AG04450 (cell line): ENCODE results near the gene IQCK. TPM values are rescaled to one million over a fixed set of nuclear protein-coding genes. Genes with fewer than 3 reads are reported as not detected.

ENCODE experiments used
- CTCF ChIA-PET: fragments of 300-600, 350-600 bp; formaldehyde crosslinking; extraction: SDS; loops from one replicate; lab custom pipeline; 2022; ENCODE audit warnings: antibody characterized with exemption, inconsistent platforms; lab: Charles Lee
- POLR2A ChIA-PET: fragments of 350-600 bp; formaldehyde crosslinking; extraction: SDS; loops from one replicate; lab custom pipeline; 2021; ENCODE audit warnings: antibody characterized with exemption, inconsistent platforms; lab: Yijun Ruan, JAX
- DNase-seq: peaks from one replicate; pipeline ENCODE4 v3.0.0-alpha.2; 2011; ENCODE audit warnings: low read depth, low spot score
- H3K27ac ChIP-seq: one replicate; pipeline ENCODE4 v1.5.1; 2012; ENCODE audit warnings: low read depth, low read length, control low read depth
- H3K27me3 ChIP-seq: one replicate; pipeline ENCODE4 v1.6.0; 2012; ENCODE audit warnings: low read length; ENCODE audit not compliant: control insufficient read depth, insufficient read depth
- H3K4me3 ChIP-seq: 2 replicates; pipeline ENCODE4 v1.5.1; 2011; ENCODE audit warnings: mild to moderate bottlenecking, low read depth, low read length, control low read depth
- H3K9me3 ChIP-seq: 2 replicates; pipeline ENCODE4 v1.5.1; 2012; ENCODE audit warnings: low read length; ENCODE audit not compliant: control insufficient read depth, insufficient read depth
- CTCF ChIP-seq: IDR thresholded peaks from 2 replicates; pipeline ENCODE4 v1.5.1; 2011; ENCODE audit warnings: low read depth, low read length, control low read depth, inconsistent platforms
- polyA plus RNA-seq: library from polyadenylated mRNA; depleted of rRNA; stranded (reverse); fragments of >200 nt; gene quantifications from 2 replicates; pipeline ENCODE4 v1.2.3, GENCODE V29; 2011

Gene IQCK
- polyA plus RNA-seq, 1 experiment = 18.0 TPM

- H3K27ac ChIP-seq = no peak overlapping the region
- DNase-seq = no peak
- H3K27me3 ChIP-seq = no peaks in the 10 kb centered on the region
- no peaks in the 10 kb centered on the region; the same call in 1 of the 2 replicates for H3K9me3 ChIP-seq
- ChIA-PET CTCF (no interaction called here), POLR2A (no interaction called here)
- TF ChIP-seq CTCF = no peak
- H3K4me3 ChIP-seq = no peak overlapping the region
These were observed 153.7 kb downstream of the IQCK start for GRCh38 chr16:19871721-19872120.

- CTCF ChIA-PET = no interaction called here
- POLR2A ChIA-PET = no interaction called here
These were observed 154.2 kb downstream of the IQCK start for GRCh38 chr16:19872179-19872863.

GRCh38 chr16:19872935-19873334, 154.9 kb downstream of the IQCK start:
- no peak overlapping the region for H3K4me3 ChIP-seq
- DNase-seq = no peak
- H3K9me3 ChIP-seq = no peaks in the 10 kb centered on the region; the same call in 1 of the 2 replicates
- H3K27me3 ChIP-seq = no peaks in the 10 kb centered on the region
- POLR2A ChIA-PET = no interaction called here
- no peak overlapping the region for H3K27ac ChIP-seq
- TF ChIP-seq CTCF = no peak
- CTCF ChIA-PET = no interaction called here

More at GRCh38 chr16:19872179-19872863, 154.2 kb downstream of the IQCK start:
- no peak overlapping the region for H3K4me3 ChIP-seq
- H3K27me3 ChIP-seq = no peaks in the 10 kb centered on the region
- H3K9me3 ChIP-seq = no peaks in the 10 kb centered on the region; the same call in 1 of the 2 replicates
- H3K27ac ChIP-seq = no peak overlapping the region
- DNase-seq = no peak
- no peak for TF ChIP-seq CTCF

- no peak for DNase-seq
- POLR2A ChIA-PET = no interaction called here
- no peaks in the 10 kb centered on the region; the same call in 1 of the 2 replicates for H3K9me3 ChIP-seq
- H3K27ac ChIP-seq = no peak overlapping the region
- CTCF ChIA-PET = interaction anchor here (1.2 kb wide), 1 partner anchor 273 kb away, joined by 3 read pairs; no protein-coding TSS in a partner anchor
- no peak for TF ChIP-seq CTCF
- H3K4me3 ChIP-seq = no peak overlapping the region
- no peaks in the 10 kb centered on the region for H3K27me3 ChIP-seq
These were observed 156.0 kb downstream of the IQCK start for GRCh38 chr16:19874026-19874425.

- CTCF ChIA-PET = interaction anchor here (0.5 to 1.2 kb wide), 2 partner anchors 11 to 274 kb away, joined by 3 read pairs; no protein-coding TSS in a partner anchor
- H3K4me3 ChIP-seq = no peak overlapping the region
- no peak for DNase-seq
- H3K9me3 ChIP-seq = no peaks in the 10 kb centered on the region; the same call in 1 of the 2 replicates
- H3K27me3 ChIP-seq = no peaks in the 10 kb centered on the region
- POLR2A ChIA-PET = no interaction called here
- H3K27ac ChIP-seq = no peak overlapping the region
- TF ChIP-seq CTCF = no peak
These were observed 156.9 kb downstream of the IQCK start for GRCh38 chr16:19874851-19875546.
